Left hindlimb (tissue), 1 donor: ENCODE data around the gene DDX41.
A peak's percentile ranks its signal among the peaks of the same experiment; 100 is the strongest.
"Not testable (repeated sequence)": the region's sequence is repeated elsewhere in the genome, so short reads cannot be mapped to it uniquely, and the experiment has no call there.

Source experiments
- DNase-seq: peaks from one replicate; pipeline ENCODE4 v3.0.0-alpha.2; 2018

The DDX41 gene

GRCh38 chr5:177497292-177498012 is 19.3 kb downstream of the DDX41 start, which contains the start of gene PDLIM7:
PDLIM7 (minus strand) TSS chr5:177497604; CDS start chr5:177496512, 1,092 bp downstream.
- DNase-seq: peak; percentile 97

GRCh38 chr5:177496727-177497291 is 20.0 kb downstream of the DDX41 start:
- peak; percentile 94 for DNase-seq

DNA sequence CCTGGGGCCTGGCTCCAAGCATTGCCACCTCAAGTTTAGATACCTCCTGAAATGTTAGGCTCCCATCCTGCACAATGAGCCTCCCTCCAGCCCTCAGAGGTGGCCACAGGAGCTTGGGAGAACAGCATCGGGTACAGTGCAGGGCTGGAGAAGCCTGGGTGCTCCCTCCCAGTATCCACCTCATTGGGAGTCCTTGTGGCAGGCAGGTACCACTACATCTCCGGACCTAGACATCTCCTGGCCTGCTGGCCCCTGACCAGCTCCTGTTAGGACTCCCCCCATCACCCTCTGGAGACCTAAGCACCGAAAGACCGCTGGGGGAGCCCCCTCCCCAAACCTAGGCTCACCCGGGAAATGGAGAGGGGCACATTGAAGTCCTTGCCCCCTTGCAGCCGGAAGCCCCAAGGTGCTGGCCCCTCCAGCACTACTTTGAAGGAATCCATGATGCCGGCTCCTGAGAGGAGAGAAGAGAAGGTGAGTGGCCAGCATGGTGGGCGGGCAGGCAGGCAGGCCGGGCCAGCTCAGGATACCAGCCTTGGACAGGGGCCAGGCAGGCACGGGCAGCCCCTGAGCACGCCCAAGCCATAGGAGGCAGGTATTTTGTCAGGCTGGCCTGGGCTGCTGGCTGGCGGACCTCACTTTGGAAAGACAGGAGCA is 20.6 kb downstream of the DDX41 start:
- no peak for DNase-seq

DNA sequence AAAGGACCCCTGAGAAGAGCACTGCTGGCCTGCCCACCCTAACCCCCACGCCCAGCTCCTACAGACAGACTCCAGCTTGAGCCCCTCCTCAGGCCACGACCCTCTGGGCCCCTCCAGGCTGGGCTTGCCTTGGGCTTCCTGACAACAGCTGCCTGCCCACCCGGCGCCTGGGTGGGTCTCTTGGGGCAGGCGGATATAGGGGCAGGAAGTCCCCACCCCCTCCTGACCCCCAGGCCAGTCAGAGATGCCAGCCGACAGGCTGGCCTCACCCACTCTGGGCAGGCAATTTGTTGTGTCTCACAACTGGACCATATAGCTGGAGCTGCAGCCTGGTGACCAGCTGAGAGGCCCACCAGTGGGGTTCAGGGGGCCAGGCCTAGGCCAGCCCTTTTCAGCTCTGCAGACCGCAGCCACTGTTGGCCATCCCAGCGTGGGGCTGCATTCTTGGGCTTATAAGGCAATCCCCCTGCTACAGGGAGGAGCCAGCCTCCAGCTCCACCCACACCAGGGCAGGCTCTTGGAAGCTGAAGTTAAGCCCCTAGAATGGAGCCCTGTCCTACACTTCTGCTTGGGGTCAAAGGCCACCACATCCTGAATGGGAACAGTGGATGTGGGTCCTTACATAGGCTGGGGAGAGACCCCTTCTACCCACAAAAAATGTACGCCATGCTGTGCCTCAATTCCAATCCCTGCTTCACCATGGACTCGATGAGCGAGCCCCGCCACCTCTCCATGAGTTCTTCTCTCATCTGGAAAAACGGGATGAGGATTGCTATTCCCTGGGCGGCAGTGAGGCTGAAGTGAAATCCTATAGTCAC is 21.3 kb downstream of the DDX41 start:
- DNase-seq: peak; percentile 89

- DNase-seq: peak; percentile 92
These were observed 22.2 kb downstream of the DDX41 start for GRCh38 chr5:177494346-177495195.

- DNase-seq: no peak
These were observed 22.9 kb downstream of the DDX41 start for GRCh38 chr5:177493795-177494345.

DNA sequence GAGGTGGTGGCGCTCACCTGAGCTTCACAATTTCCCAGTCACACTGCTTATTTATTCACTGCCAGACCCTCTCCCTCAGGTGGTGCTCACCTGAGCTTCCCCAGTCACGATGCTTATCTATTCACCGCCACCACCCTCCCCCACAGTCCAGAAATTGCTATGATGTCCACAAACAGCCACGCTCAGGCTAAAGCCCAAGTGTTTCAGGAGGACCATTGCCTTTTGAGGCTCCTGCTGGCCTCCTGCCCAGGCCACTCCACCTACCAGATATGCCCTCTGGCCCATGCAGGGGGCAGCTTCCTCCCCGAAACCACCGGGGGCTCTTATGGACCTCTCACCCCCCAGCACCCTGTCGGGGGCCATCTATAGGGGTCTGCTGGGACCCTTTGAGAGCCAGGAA is 23.9 kb downstream of the DDX41 start:
- no peak for DNase-seq

GRCh38 chr5:177491983-177492746 is 24.6 kb downstream of the DDX41 start:
- DNase-seq: no peak

- DNase-seq: peak; percentile 74
These were observed 25.3 kb downstream of the DDX41 start for GRCh38 chr5:177491429-177491945.

- DNase-seq: no peak
These were observed 25.8 kb downstream of the DDX41 start for GRCh38 chr5:177490992-177491391.

DNA sequence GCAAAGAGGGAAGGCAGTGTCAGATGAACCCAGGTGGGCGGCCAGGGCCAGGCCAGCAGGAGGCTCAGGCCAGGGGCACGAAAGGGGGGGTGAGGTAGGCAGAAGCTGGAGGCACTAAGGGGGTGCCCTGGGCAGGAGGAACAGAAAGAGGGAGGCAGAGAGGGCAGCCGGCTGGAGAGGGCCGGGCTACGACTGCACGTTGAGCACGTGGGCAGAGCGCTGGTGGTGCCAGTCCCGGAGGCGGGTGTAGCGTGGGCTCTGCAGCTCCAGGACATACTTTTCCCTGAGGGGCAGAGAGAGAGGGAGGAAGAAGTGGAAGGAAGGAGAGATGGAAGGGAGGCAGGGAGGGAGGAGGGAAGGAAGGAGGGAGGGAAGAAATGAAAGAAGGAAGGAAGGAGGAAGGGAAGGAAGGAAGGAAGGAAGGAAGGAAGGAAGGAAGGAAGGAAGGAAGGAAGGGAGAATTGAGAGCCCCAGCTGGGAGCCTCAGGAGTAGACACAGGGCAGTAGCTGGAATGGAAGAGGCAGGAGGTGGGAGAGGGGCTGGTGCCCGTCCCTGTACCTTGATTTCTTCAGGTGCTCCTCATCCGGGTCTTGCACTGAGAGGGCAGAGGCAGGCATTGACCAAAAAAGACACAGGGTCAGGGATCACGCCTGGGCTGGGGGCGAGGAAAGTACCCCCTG is 26.3 kb downstream of the DDX41 start:
- DNase-seq: no peak

DNA sequence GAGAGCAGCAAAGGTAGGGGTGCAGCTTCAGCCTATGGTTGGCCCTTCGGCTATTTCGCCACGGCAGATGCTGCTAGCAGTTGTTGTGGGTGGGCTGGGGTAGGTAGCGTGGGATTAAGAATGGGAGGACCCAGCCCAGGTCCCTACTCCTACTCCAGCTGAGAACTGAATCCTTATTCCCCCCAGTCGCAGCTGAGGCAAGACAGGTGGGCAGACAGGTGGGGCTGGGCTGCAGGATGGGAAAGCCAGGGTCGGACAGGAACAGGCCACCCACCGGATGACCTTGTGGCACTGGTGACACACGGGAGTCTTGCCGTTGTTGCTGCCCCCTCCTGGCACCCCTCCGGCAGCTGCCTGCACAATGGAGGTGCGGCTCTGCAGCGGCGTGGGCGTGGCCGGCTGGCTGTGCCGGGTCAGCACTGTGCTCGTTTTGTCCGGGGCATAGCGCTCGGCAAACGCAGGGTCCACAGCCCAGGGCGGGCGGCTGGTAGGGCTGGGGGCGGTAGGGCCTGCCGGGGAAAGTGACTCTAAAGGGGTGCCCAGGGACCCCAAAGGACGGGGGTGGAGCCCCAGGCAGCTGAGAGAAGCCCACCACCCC is 27.5 kb downstream of the DDX41 start:
- no peak for DNase-seq

DNA sequence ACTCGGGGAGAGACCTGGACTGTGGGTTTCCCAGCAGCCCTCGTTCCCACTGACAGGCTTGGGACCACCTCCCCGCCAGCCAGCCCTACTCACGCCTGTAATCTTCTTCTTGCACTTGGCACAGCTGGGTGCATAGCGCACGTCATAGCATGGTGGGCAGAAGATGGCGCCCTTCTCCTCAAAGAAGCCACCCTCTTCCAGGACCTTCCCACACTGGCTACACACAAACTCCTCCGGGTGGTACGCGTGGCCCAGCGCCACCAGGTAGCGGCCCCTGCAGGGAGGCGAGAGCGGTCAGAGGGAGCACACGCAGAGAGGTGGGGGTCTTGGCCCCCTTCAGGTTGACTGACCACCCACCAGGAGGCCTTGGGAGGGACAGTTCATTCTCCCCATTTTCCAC is 28.8 kb downstream of the DDX41 start:
- no peak for DNase-seq

DNA sequence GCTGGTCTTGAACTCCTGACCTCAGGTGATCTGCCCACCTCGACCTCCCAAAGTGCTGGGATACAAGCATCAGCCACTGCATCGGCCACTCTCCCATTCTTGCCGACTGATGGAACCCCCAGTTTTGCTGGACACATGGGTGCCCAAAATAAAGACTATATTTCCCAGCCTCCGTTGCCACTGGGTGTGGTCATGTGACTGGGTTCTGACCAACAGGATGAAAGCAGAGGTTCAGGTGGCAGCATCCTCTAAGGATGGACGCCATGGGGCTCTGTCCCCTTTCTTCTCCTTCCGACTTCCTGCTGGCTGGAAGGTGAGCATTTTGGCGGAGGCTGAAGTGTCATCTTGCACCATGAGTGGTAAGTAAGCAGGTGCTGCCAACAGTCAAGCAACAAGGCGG is 29.6 kb downstream of the DDX41 start:
- DNase-seq: no peak

- no peak for DNase-seq
These were observed 30.5 kb downstream of the DDX41 start for GRCh38 chr5:177486256-177486655.

DNA sequence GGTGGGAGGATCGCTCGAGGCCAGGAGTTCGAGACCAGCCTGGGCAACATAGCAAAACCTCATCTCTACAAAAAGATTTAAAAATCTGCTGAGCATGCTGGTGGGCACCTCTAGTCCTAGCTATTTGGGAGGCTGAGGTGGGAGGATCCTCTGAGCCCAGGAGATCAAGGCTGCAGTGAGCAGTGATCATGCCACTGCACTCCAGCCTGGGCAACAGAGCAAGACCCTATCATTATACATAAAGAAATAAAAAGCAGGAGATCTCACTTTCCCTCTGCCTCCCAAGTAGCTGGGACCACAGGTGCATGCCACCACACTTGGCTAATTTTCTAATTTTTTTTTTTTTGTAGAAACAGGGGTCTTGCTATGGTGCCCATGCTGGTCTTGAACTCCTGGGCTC is 31.0 kb downstream of the DDX41 start:
- not testable (repeated sequence) for DNase-seq

DNA sequence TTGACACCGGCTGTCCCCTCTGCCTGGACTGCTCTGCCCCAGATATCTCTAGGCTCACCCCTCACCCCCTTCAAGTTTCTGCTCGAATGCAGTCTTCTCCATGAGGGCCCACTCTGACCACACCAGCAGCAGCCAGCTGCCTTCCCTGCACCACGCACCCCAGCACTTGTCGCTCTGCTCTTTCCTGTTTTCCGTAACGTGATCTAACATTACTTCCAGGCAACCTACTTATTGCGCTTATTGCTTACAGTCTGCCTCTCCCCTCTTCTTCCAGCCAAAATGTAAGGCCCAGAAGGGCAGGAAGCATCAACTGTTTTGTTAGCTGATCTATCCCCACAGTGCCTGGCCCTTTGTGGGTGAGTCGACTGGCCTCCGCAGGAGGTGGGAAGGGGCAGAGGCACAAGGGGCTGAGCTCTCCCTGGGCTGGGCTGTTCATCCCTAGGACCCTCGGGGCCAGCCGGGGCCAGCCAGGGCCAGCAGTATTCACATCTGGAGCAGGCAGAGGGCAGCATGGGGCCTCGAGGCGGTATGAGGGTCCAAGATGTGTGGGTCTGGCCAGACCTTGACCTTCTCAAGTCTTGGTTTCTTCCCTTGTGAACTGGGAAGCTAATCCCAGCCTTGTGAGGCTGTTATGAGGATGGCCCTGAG is 31.7 kb downstream of the DDX41 start:
- DNase-seq: no peak

DNA sequence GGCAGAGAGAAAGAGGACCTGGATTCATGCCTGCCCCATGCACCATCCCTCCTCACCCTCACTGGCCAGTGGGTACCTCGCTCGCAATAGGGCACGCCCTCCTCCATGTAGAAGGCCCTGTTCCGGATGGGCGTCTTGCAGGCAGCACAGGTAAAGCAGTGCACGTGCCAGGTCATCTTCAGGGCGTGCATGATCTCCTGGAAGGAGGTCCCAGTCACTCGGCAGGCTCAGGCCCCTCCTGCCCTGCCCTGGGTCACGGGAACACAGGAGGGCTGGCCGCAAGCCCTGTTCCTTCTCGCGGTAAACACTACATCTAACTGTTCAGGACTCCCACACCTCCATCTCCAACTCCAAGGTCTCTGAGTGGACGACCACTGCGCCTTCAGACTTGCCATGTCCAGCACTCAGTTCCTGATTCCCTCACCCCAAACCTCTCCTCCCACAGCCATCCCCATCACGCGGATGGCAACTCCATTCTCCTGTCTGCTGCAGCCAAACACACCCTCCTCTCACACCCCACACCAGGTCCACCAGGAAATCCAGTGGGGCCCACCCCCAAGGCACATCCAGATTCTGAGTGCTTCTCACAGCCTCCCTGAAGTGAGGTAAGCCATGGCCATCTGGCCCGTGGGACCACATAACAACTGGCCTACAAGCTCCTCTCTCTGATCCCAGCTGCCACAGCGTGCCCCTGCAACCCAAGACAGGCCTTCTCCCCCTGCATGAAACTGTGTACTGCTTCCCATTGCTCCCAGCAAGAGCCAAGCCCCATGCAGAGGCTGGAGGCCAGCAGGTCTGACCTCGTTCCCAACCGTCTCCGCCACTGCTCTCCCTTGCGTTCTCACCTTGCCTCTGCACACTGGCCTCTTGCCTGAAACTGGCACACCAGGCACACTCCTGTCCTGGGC is 32.5 kb downstream of the DDX41 start:
- no peak for DNase-seq
